Limb (tissue), 2 donors: ENCODE data around the gene CDKAL1.
"Not testable (repeated sequence)": the region's sequence is repeated elsewhere in the genome, so short reads cannot be mapped to it uniquely, and the experiment has no call there.

Experiments used
- DNase-seq, 2 donors: peaks; one replicate each; pipeline ENCODE4 v3.0.0-alpha.2; 2016; ENCODE audit errors: extremely low spot score in 2 of 2

CDKAL1 gene

DNA sequence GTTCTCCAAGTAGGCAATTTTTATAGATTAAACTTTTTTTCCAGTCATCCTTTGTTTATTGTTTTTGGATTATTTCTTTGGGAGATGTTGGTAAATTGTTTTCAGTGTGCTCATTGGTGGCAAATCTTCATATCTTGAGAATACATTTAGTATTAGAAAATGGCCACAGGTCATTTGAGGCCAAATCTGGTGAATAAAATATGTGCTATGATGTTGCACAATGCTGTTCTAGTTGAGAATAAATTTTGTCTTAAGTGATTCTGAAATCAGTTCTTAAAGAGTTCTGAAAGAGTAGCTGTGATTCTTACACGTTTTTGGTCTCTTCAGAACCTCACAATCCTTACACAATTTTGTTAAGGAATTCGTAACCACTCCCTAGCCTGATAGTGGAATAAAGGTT, 20.1 kb downstream of the CDKAL1 start:
- DNase-seq: no peak

DNA sequence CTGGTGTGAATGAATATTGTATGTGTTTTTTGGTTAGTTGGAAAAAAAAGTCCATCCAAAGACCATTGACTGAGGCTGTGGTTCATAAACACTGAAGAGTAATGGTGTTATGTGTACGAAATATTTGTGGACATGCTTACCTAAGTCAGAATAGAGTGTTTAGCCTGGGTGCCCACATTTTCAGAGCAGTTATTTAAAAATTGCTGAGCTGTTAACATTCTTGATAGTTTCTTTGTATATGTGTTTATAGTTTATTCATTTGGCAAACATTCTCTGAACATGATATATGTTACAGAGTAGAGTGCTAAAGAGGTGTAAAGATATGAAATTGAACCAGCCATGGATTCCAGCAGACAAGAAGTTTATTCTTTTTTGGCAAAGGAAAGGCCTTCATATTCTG, 20.6 kb downstream of the CDKAL1 start:
- no peak for DNase-seq

DNA sequence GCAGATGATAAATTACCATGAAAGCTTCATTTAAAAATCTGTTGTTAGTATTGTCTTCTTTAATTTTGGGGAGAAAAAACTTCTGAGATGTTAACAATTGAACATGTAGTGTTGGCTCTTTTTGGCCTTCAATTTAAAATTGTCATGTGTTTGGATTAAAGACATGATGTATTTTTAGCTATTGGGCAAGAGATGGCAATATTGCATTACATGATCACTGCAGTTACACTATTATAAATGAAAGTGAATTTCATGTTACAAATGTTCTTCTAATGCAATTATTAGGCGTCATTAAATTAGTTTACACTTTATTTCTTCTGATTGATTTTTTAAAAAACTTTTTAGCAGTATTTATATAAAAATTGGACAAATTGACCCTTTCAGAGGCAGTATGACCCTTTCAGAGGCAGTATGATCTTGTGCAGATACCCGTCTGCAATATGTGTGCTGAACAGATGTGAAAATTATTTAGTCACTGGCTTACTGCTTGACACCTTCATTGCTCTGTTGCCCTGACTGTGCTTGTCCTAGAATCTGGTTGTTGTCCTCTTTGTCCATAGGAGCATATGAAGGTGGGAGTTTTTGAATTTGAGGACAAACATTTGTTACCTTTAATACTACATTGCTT, 25.8 kb downstream of the CDKAL1 start:
- DNase-seq: no peak

DNA sequence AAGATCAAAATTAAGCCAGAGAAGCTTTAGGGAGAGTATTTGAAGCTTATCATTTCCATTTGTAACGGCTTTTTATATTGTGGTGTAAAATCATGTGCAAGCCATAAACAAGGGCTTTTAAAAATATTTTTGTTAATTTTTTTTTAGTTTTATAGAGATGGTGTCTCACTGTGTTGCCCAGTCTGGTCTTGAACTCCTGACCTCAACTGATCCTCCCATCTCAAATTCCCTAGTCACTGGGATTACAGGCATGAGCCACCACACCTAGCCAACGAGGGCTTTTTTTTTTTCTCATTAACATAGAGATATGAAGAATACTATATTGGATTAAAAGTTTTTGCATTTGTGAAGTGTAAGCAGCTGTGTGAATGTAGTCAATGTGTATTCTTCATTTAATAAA, 29.1 kb downstream of the CDKAL1 start:
- no peak for DNase-seq

DNA sequence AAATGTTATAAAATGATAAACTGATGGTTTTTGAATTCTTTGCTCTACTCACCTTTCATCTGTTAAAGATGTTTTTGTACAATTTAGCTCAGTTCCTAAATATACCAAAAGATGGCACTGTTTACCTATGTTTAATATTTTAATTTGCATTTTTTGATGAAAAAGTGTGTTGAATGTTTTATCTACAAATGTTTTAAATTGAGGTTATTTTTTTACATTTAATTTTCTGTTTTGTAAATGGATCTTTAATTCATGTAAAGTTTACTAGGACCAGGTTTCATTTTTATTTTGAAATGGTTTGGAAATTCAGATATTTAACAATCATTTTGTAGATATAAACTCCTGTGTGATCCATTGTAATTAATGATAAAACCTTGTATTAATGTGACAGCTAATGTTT, 30.0 kb downstream of the CDKAL1 start:
- peak in 1 of 2 donors; percentile 58 for DNase-seq

DNA sequence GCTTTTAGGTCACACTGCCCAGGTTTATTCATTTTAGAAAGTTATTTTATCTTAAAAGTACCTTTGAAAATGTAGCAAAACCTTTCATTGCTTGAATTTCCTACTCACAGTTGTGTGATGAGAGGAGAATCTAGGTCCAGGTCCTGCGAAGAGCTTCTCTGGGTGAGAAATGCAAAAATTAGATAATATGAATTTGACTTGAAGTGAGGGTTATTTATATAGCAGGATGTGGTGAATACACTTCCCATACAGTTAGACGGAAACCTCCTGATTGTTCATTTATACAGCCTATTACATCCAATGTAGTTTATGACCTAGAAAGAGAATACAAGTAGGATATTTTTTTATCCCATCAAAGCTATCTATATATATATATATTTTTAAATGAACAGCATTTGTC, 30.5 kb downstream of the CDKAL1 start:
- no peak for DNase-seq

DNA sequence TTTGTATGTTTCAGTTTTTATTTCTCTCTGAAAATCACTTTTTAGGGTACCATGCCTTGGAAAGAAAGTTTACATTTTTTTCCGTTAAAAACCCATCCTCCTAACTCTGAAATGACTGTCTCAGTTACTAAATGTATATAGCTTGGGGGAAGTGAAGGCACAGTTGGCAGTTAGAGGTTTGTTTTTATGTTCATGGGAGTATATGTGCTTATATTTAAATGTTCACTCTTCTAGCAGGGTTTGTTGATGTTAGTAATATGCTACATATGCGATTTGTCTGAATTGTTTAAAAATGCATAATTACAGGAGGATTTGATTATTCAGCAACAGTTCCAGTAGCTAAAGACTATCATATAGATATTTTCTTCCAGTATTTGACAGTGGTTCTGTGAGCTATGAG, 31.1 kb downstream of the CDKAL1 start:
- no peak for DNase-seq

DNA sequence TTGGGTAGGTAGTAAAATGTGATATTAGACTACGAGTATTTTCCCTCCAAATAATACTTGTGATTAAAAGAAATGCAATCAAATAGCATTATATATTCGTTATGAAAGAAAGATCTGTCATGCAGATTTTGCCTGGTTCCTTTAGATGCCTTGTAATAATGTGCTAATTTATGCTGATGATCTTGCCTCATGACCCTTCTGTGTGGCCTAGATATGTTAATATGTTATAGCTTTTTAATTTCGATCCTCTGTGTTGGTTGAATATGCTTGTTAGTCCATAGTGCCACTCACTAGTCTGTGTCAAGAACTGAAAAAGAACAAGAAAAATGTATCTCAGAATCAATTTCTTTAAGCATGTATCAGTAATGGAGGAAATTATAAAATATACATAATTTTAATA, 31.9 kb downstream of the CDKAL1 start:
- no peak for DNase-seq

DNA sequence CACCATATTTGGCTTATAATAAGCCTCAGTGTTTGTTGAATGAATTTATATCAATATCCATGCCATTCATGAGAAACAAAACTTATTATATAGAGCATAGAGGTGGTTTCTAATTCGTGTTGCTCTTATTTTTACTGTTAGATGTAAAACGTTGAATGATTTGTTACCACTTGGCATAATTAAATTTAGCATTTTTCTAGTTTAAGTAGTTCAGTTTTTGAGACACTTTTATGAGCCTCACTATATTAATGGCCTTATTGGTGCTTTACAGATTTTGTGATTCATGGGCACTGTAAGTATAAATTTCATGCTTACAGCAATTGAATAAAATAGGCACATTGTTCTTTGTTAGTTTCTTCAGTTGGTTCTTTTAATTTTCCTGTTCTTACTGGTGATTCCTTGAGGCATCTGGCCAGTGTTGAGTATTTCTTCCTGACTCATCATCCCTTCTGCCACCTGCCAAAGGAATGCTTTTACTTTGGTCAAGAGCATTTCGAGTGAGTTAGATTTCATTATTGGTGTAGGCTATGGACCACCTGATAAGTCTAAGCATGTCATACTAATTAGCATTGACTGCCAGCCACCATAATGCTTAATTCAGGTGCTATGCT, 34.8 kb downstream of the CDKAL1 start:
- no peak for DNase-seq

DNA sequence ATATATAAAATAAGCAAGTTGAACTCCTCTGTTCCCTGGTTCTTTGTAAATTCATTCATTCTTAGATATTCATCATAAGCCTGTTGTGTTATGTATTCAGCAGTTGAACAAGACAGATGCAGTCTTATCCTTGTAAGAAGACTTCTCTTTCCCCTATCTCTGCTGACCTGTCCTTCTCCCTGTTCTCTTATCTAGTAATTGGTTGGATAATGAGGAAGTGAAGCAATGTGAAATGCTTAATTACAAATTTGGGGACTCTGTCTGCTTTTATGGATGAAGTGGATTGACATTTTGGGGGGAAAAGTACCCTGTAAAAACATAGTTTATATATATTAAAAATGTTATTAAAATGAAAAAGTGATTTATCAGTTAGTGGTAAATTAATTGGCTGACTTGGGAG, 37.0 kb downstream of the CDKAL1 start:
- DNase-seq: no peak

DNA sequence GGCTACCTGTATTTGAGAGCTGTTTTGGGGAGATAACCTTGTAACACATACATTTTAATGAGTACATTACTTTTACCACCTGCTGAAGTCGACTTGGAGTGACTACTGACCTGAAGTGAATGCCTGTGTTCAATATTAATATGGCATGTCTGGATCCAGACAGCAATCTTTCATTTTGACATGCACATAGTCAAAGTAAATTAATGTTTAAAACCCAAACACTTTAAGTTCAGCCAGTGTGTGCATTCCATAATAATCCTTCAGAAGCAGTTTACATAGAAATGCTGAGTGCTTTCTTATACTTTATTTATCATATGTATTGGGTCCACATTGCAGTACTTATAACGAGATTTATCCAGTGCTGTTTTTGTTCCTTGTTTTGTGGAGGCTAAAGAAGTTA, 38.0 kb downstream of the CDKAL1 start:
- DNase-seq: no peak

DNA sequence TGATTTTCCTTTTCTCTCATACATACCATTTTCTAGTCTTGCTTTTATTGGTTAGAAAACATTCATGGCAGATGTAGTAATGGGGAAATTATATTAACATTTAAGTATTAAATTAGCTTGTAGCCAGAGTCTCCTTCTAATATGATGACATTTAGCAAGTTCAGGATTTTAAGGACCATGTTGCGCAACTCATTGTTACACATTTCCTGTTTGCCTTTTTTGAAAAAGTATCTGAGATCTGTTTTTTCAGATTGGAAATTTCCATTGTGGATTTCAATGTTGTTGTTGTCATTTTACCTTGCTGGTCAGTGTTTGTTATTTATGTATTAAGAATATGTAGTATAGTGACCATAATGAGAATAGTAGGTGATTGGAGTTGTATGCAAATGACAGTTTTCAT, 38.7 kb downstream of the CDKAL1 start:
- no peak for DNase-seq

DNA sequence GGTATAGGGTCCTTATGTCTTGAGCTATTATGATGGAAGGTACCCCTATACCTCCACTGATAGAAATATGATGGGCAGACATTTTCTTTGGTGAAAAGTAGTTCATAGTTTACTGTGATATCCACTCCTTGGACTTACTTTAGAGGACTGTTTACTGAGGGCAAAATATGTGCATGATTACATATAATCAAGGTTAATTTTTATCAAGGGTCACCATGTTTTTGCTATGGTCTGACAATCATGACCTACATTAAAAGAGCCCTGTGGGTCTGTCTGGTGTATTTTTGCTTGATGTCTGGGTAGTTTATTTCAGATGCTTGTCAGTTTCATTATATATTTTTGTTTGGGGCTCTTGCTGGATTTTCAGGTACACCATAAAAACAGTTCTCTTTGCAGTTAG, 40.1 kb downstream of the CDKAL1 start:
- no peak for DNase-seq

DNA sequence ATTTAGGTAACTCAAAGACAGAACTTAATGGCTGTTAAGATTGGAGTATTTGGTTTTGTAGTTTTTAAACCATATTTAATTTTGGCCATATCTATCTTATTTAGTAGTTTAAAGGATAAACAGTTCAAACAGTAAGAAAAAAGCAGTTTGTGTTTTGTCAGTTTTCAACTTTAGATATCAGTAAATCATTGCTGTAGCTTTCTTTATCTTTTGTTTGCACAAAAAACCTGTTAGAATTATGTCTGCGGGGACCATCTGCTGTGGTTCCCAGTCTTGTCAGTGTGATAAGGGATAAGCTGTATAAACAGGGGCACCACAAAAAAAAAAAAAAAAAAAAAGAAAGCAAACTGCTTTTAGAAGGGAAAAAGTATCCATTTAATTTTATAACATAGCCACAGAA, 40.9 kb downstream of the CDKAL1 start:
- DNase-seq: no peak

DNA sequence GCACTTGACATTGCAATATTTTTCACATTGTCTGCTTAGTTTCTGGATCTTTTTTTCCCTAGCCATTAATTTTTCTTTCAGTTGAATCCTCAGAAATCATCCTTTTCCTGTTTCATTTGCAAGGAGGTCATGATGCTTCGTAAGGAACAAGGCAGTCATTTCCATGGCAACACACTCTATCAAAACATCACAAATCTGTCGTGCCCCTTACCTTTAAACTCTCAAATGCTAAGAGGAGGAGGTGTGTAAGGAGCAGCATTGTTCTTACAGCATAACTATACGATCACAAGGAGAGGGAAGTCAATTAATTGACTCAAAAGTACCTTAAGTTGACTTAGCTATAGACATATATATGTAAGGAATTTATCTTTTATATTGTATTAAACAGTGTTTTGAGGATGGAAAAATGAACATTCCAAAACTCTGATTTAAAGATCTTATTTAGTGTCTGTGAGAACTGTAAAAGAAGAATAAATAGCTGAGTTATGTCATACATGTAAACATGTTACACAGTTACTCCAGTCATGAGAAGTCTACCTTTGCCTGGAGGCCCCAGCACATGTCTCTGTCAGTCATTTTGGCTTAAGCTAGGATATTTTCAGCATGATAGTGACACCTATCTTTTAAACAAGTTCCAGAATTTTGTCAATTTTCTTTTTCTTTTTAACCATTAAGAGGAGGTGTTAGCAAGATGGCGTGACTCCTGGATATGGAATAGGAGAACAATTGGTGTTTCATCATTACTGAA, 41.6 kb downstream of the CDKAL1 start:
- DNase-seq: no peak

DNA sequence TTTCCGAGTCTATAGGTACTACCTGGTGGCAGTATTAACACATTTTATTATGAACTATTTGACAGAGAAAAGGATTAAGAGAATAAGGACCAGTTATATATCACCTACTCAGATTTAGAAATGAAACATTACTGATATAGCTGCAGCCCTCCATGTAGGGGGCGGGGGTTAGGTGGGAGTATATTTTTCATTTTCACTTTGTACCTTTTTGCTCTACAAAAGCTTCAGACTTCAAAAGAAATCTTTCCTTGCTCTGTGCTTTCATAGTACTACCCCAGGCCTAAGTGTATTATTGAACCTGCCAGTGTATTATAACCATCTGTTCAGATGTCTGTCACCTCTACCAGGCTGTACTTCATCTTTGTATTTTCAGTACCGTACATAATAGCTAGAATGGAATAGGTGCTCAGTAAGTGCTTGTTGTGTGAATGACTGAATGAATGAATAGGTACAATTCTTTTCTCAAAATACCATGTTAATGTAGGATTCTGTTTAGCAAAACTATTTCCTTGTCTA, 43.0 kb downstream of the CDKAL1 start:
- no peak for DNase-seq

DNA sequence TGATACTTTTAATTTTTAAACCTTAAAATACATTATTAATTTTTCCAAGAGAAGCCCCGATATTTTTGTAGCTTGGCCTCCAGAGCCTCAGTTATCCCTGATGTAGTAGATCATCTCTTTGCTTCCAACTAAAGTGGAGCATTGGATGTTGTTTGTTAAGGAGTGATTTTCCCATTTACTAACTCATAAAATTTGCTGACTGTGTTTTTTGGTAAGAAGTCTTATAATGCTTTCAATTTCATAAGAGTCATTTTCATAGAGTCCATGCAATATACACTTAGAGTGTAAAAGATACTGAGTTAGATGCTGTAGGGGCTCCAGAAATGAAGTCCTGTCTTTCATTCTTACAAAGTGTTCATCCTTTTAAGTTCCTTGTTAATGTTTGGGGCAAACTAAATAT, 46.8 kb downstream of the CDKAL1 start:
- DNase-seq: no peak

DNA sequence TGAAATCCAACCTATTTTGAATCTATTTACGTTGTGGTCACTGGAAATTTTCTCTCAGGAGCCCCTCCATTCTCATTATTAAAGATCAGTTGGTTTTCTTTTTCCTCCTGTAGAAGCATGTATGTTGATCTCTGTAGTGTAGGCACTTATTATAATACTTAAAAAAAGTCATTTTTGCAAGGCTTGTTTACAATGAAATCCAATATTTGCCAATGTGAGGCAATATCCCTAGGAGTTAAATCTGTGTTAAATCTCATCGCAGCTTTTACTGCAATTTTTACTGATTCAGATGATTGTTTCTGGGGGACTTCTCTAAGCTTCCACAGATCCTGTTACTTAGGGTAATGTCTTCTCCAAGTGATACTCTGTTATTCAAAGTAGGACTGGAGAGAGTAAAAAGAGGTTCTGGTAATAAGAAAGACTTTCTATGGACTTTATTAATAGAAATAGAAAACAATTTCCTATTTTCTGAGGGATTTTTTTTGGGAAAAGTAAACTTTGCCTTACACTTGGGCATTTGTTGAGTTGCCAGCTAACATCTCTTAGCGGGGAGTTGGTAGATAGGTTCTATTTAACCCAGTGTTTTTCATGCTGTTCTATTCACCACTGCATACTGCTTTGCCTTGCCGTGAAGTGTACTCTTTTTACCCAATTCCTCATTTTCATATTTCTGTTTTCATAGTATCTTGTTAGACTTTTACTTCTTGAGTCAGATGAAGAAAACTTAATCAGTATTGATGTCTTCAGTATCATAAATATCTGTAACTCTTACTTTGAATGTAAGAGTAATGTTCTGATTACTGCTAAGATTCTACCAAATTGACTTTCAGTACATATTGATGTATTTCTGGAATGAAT, 48.6 kb downstream of the CDKAL1 start:
- no peak for DNase-seq

DNA sequence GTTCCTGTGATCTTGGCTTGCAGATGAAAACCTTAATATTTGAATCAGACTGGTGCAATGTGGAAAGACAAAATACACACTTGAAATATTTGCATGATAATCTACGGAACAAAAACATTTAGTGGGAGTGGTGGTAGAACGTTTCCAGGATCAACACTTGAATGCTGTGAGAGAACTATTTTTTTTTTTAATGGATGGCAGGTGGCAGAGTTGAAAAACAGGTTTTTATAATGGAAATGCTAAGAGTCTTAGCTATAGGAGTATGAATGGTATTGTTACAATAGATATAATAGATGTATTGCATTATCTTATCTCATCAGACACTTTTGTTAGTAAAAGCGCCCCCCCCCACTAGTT, 49.2 kb downstream of the CDKAL1 start:
- no peak for DNase-seq

DNA sequence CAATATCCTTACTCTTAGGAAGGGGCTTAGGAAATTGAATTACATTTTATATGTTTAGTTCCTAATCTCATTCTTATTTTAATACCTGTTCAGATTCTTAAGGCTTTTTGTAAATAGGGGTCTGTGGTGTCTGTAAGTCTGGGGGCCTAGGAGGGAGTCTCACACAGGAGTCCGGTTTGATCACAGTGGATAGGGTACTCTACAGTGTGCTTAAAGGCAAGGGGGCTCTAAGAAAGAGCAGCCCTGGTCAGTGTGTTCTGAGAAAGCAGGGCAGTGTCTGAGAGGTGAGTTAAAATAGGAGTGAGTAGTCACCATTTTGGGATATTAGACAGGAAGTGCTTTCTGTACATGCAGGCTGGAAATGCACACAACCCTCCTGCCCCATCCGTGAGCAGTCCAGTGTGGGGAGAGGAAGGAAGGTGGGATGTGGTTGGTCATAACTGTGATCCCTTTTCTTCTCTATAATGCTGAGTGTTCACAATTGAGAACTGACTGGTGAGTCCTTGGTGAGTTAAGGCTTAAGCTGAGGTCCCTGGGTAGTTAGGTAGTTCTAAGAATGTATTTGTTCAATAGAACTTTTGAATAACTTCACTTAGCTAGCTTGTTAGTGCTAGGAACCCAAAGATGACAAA, 50.0 kb downstream of the CDKAL1 start:
- DNase-seq: no peak

DNA sequence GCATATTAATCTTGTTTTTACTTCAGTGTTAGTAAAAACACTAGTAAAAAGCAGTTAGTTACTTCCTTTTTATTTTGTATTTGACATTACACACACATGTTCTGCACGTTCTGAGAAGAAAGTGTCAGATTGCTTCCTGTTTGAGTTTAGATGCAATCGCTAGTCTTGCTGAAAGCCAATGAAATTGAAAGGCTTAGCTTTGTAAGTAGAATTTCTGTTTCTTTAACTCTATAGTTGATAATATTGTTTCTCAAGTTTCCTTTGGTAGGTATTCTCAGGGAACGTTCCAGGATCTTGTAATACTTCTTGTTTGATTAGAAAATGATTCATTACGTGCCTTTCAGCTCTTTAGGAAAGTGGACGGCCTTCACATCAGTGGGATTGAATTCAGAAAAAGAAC, 55.0 kb downstream of the CDKAL1 start:
- no peak for DNase-seq

DNA sequence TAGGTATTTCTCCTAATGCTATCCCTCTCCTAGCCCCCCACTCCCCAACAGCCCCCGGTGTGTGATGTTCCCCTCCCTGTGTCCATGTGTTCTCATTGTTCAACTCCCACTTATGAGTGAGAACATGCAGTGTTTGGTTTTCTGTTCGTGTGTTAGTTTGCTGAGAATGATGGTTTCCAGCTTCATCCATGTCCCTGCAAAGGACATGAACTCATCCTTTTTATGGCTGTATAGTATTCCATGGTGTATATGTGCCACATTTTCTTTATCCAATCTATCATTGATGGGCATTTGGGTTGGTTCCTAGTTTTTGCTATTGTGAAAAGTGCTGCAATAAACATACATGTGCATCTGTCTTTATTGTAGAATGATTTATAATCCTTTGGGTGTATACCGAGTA, 56.2 kb downstream of the CDKAL1 start:
- DNase-seq: not testable (repeated sequence)
